AG04450 (cell line): Measurements from ENCODE around the gene PCDHB1. TPM values are rescaled to one million over a fixed set of nuclear protein-coding genes. Genes with fewer than 3 reads are reported as not detected.

Source experiments
- CTCF ChIA-PET: fragments of 300-600, 350-600 bp; formaldehyde crosslinking; extraction: SDS; loops from one replicate; lab custom pipeline; 2022; ENCODE audit warnings: antibody characterized with exemption, inconsistent platforms; lab: Charles Lee
- POLR2A ChIA-PET: fragments of 350-600 bp; formaldehyde crosslinking; extraction: SDS; loops from one replicate; lab custom pipeline; 2021; ENCODE audit warnings: antibody characterized with exemption, inconsistent platforms; lab: Yijun Ruan, JAX
- DNase-seq: peaks from one replicate; pipeline ENCODE4 v3.0.0-alpha.2; 2011; ENCODE audit warnings: low read depth, low spot score
- H3K27ac ChIP-seq: one replicate; pipeline ENCODE4 v1.5.1; 2012; ENCODE audit warnings: low read depth, low read length, control low read depth
- H3K27me3 ChIP-seq: one replicate; pipeline ENCODE4 v1.6.0; 2012; ENCODE audit warnings: low read length; ENCODE audit not compliant: control insufficient read depth, insufficient read depth
- H3K4me3 ChIP-seq: 2 replicates; pipeline ENCODE4 v1.5.1; 2011; ENCODE audit warnings: mild to moderate bottlenecking, low read depth, low read length, control low read depth
- H3K9me3 ChIP-seq: 2 replicates; pipeline ENCODE4 v1.5.1; 2012; ENCODE audit warnings: low read length; ENCODE audit not compliant: control insufficient read depth, insufficient read depth
- CTCF ChIP-seq: IDR thresholded peaks from 2 replicates; pipeline ENCODE4 v1.5.1; 2011; ENCODE audit warnings: low read depth, low read length, control low read depth, inconsistent platforms
- polyA plus RNA-seq: library from polyadenylated mRNA; depleted of rRNA; stranded (reverse); fragments of >200 nt; gene quantifications from 2 replicates; pipeline ENCODE4 v1.2.3, GENCODE V29; 2011

The PCDHB1 gene
- polyA plus RNA-seq, 1 experiment, result not detected

GRCh38 chr5:141022384-141022783 is 28.8 kb upstream of the PCDHB1 start:
- Histone ChIP-seq H3K4me3 (no peak overlapping the region), H3K9me3 (peaks cover 11% of the 10 kb centered on the region), H3K27ac (no peak overlapping the region), H3K27me3 (no peaks in the 10 kb centered on the region)
- TF ChIP-seq CTCF, result no peak
- ChIA-PET CTCF (no interaction called here), POLR2A (no interaction called here)
- no peak for DNase-seq

GRCh38 chr5:141031006-141031405 is 20.2 kb upstream of the PCDHB1 start:
- POLR2A ChIA-PET, result no interaction called here
- Histone ChIP-seq H3K9me3 (peaks cover 10% of the 10 kb centered on the region), H3K27me3 (no peaks in the 10 kb centered on the region), H3K4me3 (no peak overlapping the region), H3K27ac (no peak overlapping the region)
- CTCF ChIA-PET, result no interaction called here
- no peak for DNase-seq
- TF ChIP-seq CTCF, result no peak

- DNase-seq, result no peak
- Histone ChIP-seq H3K9me3 (peaks cover 10% of the 10 kb centered on the region), H3K27ac (no peak overlapping the region), H3K4me3 (no peak overlapping the region), H3K27me3 (no peaks in the 10 kb centered on the region)
- no peak for TF ChIP-seq CTCF
- POLR2A ChIA-PET, result no interaction called here
- CTCF ChIA-PET, result no interaction called here
Measured at GRCh38 chr5:141032626-141033025, 18.5 kb upstream of the PCDHB1 start.

GRCh38 chr5:141039061-141039460 is 12.1 kb upstream of the PCDHB1 start:
- no peak for DNase-seq
- ChIA-PET POLR2A (no interaction called here), CTCF (no interaction called here)
- no peak for TF ChIP-seq CTCF
- Histone ChIP-seq H3K9me3 (peaks cover 9% of the 10 kb centered on the region), H3K4me3 (no peak overlapping the region), H3K27me3 (no peaks in the 10 kb centered on the region), H3K27ac (no peak overlapping the region)

GRCh38 chr5:141039517-141039916 is 11.7 kb upstream of the PCDHB1 start:
- no peak for DNase-seq
- Histone ChIP-seq H3K27me3 (no peaks in the 10 kb centered on the region), H3K4me3 (no peak overlapping the region), H3K9me3 (peaks cover 9% of the 10 kb centered on the region), H3K27ac (no peak overlapping the region)
- no peak for TF ChIP-seq CTCF
- CTCF ChIA-PET, result no interaction called here
- POLR2A ChIA-PET, result no interaction called here
